Smooth muscle cell of the brain vasculature (primary cell): Measurements from ENCODE around the gene CLN3.
"Not testable (repeated sequence)": the region's sequence is repeated elsewhere in the genome, so short reads cannot be mapped to it uniquely, and the experiment has no call there.

ENCODE experiments used
- DNase-seq: peaks from one replicate; pipeline ENCODE4 v3.0.0-alpha.2; 2012; ENCODE audit warnings: low read depth, low spot score

The CLN3 gene

GRCh38 chr16:28513484-28514181 lies 21.8 kb upstream of the CLN3 start:
- no peak for DNase-seq

- DNase-seq: no peak
These were observed 20.2 kb upstream of the CLN3 start for GRCh38 chr16:28511801-28512789.

- no peak for DNase-seq
These were observed 19.2 kb upstream of the CLN3 start for GRCh38 chr16:28511031-28511430.

- DNase-seq: no peak
These were observed 13.7 kb upstream of the CLN3 start for GRCh38 chr16:28505489-28506137.

- DNase-seq: no peak
These were observed 13.0 kb upstream of the CLN3 start for GRCh38 chr16:28504707-28505404.

- no peak for DNase-seq
These were observed 11.8 kb upstream of the CLN3 start for GRCh38 chr16:28503470-28504259.

- DNase-seq: no peak
These were observed 10.4 kb upstream of the CLN3 start for GRCh38 chr16:28502290-28502689.

GRCh38 chr16:28501258-28502232 lies 9.7 kb upstream of the CLN3 start:
- no peak for DNase-seq

GRCh38 chr16:28500476-28501180 lies 8.8 kb upstream of the CLN3 start:
- not testable (repeated sequence) for DNase-seq

GRCh38 chr16:28499854-28500253 lies 8.0 kb upstream of the CLN3 start:
- DNase-seq: no peak

GRCh38 chr16:28498666-28499381 lies 7.0 kb upstream of the CLN3 start:
- DNase-seq: no peak

GRCh38 chr16:28497861-28498599 lies 6.2 kb upstream of the CLN3 start:
- no peak for DNase-seq

GRCh38 chr16:28497386-28497785 lies 5.5 kb upstream of the CLN3 start:
- no peak for DNase-seq

- no peak for DNase-seq
These were observed 5.0 kb upstream of the CLN3 start for GRCh38 chr16:28496844-28497243.

- DNase-seq: no peak
These were observed 4.2 kb upstream of the CLN3 start for GRCh38 chr16:28495795-28496749.

- DNase-seq: no peak
These were observed 3.4 kb upstream of the CLN3 start for GRCh38 chr16:28495098-28495793.
